TTC549 (cell line): Measurements from ENCODE around the gene MAGIX.
"Not testable (repeated sequence)": the region's sequence is repeated elsewhere in the genome, so short reads cannot be mapped to it uniquely, and the experiment has no call there.

Source experiments
- FAIRE-seq: peaks from 2 replicates; lab custom pipeline; 2012; peaks lifted over from hg19 to GRCh38; lab: Jason Lieb, UNC

Gene MAGIX

GRCh38 chrX:49162620-49163019 lies at the start of gene MAGIX:
TSS of gene MAGIX (plus strand) at chrX:49162758. CDS start at chrX:49162890, 132 bp downstream.
- FAIRE-seq = no peak

GRCh38 chrX:49116076-49116475 lies 46.5 kb upstream of the MAGIX start:
- no peak for FAIRE-seq

GRCh38 chrX:49116716-49117115 lies 45.8 kb upstream of the MAGIX start:
- FAIRE-seq = no peak

GRCh38 chrX:49117581-49117980 lies 45.0 kb upstream of the MAGIX start:
- no peak for FAIRE-seq

- no peak for FAIRE-seq
These were observed 42.5 kb upstream of the MAGIX start for GRCh38 chrX:49120091-49120490.

GRCh38 chrX:49122499-49122898 lies 40.1 kb upstream of the MAGIX start:
- FAIRE-seq = no peak

GRCh38 chrX:49127742-49128258 lies 34.8 kb upstream of the MAGIX start:
- not testable (repeated sequence) for FAIRE-seq

- no peak for FAIRE-seq
These were observed 33.1 kb upstream of the MAGIX start for GRCh38 chrX:49129427-49129826.

GRCh38 chrX:49132275-49132674 lies 30.3 kb upstream of the MAGIX start:
- FAIRE-seq = not testable (repeated sequence)

GRCh38 chrX:49133759-49134158 lies 28.8 kb upstream of the MAGIX start:
- no peak for FAIRE-seq

- FAIRE-seq = no peak
These were observed 25.1 kb upstream of the MAGIX start for GRCh38 chrX:49137492-49137891.

GRCh38 chrX:49139713-49140112 lies 22.8 kb upstream of the MAGIX start:
- FAIRE-seq = no peak

- not testable (repeated sequence) for FAIRE-seq
These were observed 20.3 kb upstream of the MAGIX start for GRCh38 chrX:49142264-49142663.

GRCh38 chrX:49143154-49143553 lies 19.4 kb upstream of the MAGIX start:
- not testable (repeated sequence) for FAIRE-seq

GRCh38 chrX:49147282-49147681 lies 15.3 kb upstream of the MAGIX start:
- FAIRE-seq = no peak

- no peak for FAIRE-seq
These were observed 14.6 kb upstream of the MAGIX start for GRCh38 chrX:49147936-49148335.

GRCh38 chrX:49148390-49149100 lies 14.0 kb upstream of the MAGIX start:
- not testable (repeated sequence) for FAIRE-seq

GRCh38 chrX:49149291-49149690 lies 13.3 kb upstream of the MAGIX start:
- FAIRE-seq = not testable (repeated sequence)

GRCh38 chrX:49153467-49153866 lies 9.1 kb upstream of the MAGIX start:
- FAIRE-seq = no peak

GRCh38 chrX:49155243-49155899 lies 7.2 kb upstream of the MAGIX start:
- FAIRE-seq = no peak

- no peak for FAIRE-seq
These were observed 6.4 kb upstream of the MAGIX start for GRCh38 chrX:49155900-49156837.

GRCh38 chrX:49157194-49157593 lies 5.4 kb upstream of the MAGIX start:
- no peak for FAIRE-seq

GRCh38 chrX:49160908-49161307 lies 1.6 kb upstream of the MAGIX start:
- FAIRE-seq = no peak
